Right renal pelvis (tissue), 4 donors: ENCODE results near the gene PRDX3. TPM values are rescaled to one million over a fixed set of nuclear protein-coding genes. Genes with fewer than 3 reads are reported as not detected.

Experiments used
- DNase-seq, 4 donors: peaks; one replicate each; pipeline ENCODE4 v3.0.0-alpha.2; 2013; ENCODE audit warnings: low read depth in 4 of 4, low spot score in 3 of 4, missing footprints in 1 of 4
- polyA plus RNA-seq, 4 donors: library from polyadenylated mRNA; unstranded; fragments of 120-200 nt; gene quantifications; one replicate each; pipeline ENCODE4 v1.2.1, GENCODE V29; 2013; ENCODE audit not compliant: insufficient read length in 4 of 4

PRDX3 gene
- polyA plus RNA-seq, 4 donors, result 277 to 321 (median 305) TPM

- DNase-seq, result no peak
Observed at GRCh38 chr10:119132521-119133345, 45.9 kb downstream of the PRDX3 start.

- no peak for DNase-seq
Observed at GRCh38 chr10:119131512-119132240, 46.9 kb downstream of the PRDX3 start.

- DNase-seq, result no peak
Observed at GRCh38 chr10:119129721-119130120, 48.9 kb downstream of the PRDX3 start.

GRCh38 chr10:119125942-119126341 is 52.7 kb downstream of the PRDX3 start:
- DNase-seq, result no peak

- DNase-seq, result no peak
Observed at GRCh38 chr10:119120875-119121274, 57.7 kb downstream of the PRDX3 start.

GRCh38 chr10:119120413-119120867 is 58.2 kb downstream of the PRDX3 start:
- DNase-seq, result no peak

GRCh38 chr10:119119400-119119799 is 59.2 kb downstream of the PRDX3 start:
- DNase-seq, result no peak

- no peak for DNase-seq
Observed at GRCh38 chr10:119118231-119118630, 60.4 kb downstream of the PRDX3 start.

Other genes with a start within 250 kb of the PRDX3 start
- 1 to 10 TPM; 3.4 to 4.7 (median 3.8) TPM for gene NANOS1, start 149.1 kb downstream of the PRDX3 start, polyA plus RNA-seq
- gene EIF3A, start 98.0 kb downstream of the PRDX3 start, polyA plus RNA-seq, result 100 to 1,000 TPM; 177 to 198 (median 187) TPM
- 10 to 100 TPM; 47.8 to 70.9 (median 58.1) TPM for gene DENND10, start 74.7 kb downstream of the PRDX3 start, polyA plus RNA-seq
- 10 to 100 TPM; 23.6 to 32.3 (median 29.6) TPM for gene SFXN4, start 13.1 kb downstream of the PRDX3 start, polyA plus RNA-seq
- gene GRK5, start 28.8 kb upstream of the PRDX3 start, polyA plus RNA-seq, result 10 to 100 TPM; 16.9 to 20.1 (median 18.5) TPM